Osteoblast (primary cell): ENCODE data around the gene HIVEP2. TPM values are rescaled to one million over a fixed set of nuclear protein-coding genes. Genes with fewer than 3 reads are reported as not detected.

Experiments
- DNase-seq: peaks from one replicate; pipeline ENCODE4 v3.0.0; 2011; ENCODE audit warnings: low spot score, mixed read lengths; ENCODE audit not compliant: insufficient read length; ENCODE audit errors: missing footprints
- H2AFZ ChIP-seq: 2 replicates; pipeline ENCODE4 v1.6.0; 2011; ENCODE audit warnings: mild to moderate bottlenecking, low read length
- H3K27ac ChIP-seq: 2 replicates; pipeline ENCODE4 v1.5.1; 2011; ENCODE audit warnings: mild to moderate bottlenecking, low read depth, low read length, moderate library complexity
- H3K27me3 ChIP-seq: 2 replicates; pipeline ENCODE4 v1.6.0; 2012; ENCODE audit warnings: mild to moderate bottlenecking, control low read depth, inconsistent platforms, low read length, moderate library complexity; ENCODE audit not compliant: insufficient read depth
- H3K36me3 ChIP-seq: 2 replicates; pipeline ENCODE4 v1.5.1; 2011; ENCODE audit warnings: mild to moderate bottlenecking, low read length, control low read depth, moderate library complexity; ENCODE audit not compliant: insufficient read depth
- H3K4me1 ChIP-seq: 2 replicates; pipeline ENCODE4 v1.5.1; 2011; ENCODE audit warnings: mild to moderate bottlenecking, low read length, control low read depth, moderate library complexity; ENCODE audit not compliant: insufficient read depth
- H3K4me2 ChIP-seq: 2 replicates; pipeline ENCODE4 v1.6.0; 2011; ENCODE audit warnings: mild to moderate bottlenecking, low read length; ENCODE audit not compliant: insufficient read depth
- H3K4me3 ChIP-seq: fragments of 200-600 bp; sonication (generic); 3 replicates; pipeline ENCODE4 v1.5.1; 2012; ENCODE audit warnings: mild to moderate bottlenecking, low read length, inconsistent platforms; ENCODE audit not compliant: insufficient read depth
- H3K79me2 ChIP-seq: 2 replicates; pipeline ENCODE4 v1.6.0; 2012; ENCODE audit warnings: mild to moderate bottlenecking, low read length, control low read depth, inconsistent platforms; ENCODE audit not compliant: insufficient read depth
- H3K9me3 ChIP-seq: 2 replicates; pipeline ENCODE4 v1.5.1; 2011; ENCODE audit warnings: low read depth, low read length, control low read depth
- H4K20me1 ChIP-seq: 2 replicates; pipeline ENCODE4 v1.6.0; 2012; ENCODE audit warnings: mild to moderate bottlenecking, low read length, control low read depth; ENCODE audit not compliant: insufficient read depth
- total RNA-seq: library from RNA; depleted of rRNA; stranded (reverse); fragments of >200 nt; gene quantifications from 2 replicates; pipeline ENCODE4 v1.2.3, GENCODE V29; 2012
- TF ChIP-seq, protein P1 (sequence below): IDR thresholded peaks from 2 replicates; pipeline ENCODE4 v1.5.1; 2011; ENCODE audit warnings: mild to moderate bottlenecking, low read depth, low read length, moderate library complexity; ENCODE audit errors: extremely low read depth

The HIVEP2 gene
- total RNA-seq, 1 donor = 30.4 TPM

DNA sequence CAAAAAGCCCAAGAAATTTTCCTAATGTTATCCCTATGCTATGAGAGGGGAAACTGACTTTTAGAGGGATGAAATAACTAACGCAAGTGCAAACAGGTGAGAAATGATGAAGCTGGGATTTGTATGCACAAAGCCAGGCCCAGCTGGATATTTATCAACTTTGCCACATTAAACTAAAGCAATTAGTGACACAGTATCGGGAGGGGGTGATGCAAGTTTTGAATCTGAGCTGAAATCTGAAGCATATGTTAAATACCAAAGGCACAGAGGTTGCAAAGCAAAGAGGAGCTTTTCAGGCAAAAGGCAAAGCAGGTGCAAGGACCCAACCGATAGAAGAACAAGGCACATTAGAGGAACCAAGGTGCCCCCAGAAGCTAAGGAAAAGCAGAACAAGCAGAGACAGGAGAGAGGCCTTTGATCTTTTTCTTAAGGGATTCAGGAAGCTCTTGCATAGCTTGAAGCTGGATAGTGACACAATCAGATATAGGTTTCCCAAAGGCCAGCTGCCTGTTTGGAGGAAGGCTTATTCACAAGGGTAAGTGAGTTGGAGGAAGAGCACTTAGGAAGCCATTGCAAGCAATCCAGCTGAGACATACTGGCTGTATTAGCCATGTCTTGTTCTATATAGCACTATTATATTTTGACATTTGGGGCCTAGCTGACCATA lies 207.5 kb downstream of the HIVEP2 start:
- H3K27ac ChIP-seq = no peak overlapping the region
- H3K9me3 ChIP-seq = no peaks in the 10 kb centered on the region
- no peak overlapping the region for H3K4me3 ChIP-seq
- TF ChIP-seq, protein P1, sequence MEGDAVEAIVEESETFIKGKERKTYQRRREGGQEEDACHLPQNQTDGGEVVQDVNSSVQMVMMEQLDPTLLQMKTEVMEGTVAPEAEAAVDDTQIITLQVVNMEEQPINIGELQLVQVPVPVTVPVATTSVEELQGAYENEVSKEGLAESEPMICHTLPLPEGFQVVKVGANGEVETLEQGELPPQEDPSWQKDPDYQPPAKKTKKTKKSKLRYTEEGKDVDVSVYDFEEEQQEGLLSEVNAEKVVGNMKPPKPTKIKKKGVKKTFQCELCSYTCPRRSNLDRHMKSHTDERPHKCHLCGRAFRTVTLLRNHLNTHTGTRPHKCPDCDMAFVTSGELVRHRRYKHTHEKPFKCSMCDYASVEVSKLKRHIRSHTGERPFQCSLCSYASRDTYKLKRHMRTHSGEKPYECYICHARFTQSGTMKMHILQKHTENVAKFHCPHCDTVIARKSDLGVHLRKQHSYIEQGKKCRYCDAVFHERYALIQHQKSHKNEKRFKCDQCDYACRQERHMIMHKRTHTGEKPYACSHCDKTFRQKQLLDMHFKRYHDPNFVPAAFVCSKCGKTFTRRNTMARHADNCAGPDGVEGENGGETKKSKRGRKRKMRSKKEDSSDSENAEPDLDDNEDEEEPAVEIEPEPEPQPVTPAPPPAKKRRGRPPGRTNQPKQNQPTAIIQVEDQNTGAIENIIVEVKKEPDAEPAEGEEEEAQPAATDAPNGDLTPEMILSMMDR = no peak
- H3K36me3 ChIP-seq = no peaks in the 10 kb centered on the region
- H4K20me1 ChIP-seq = no peaks in the 10 kb centered on the region
- no peaks in the 10 kb centered on the region for H3K4me1 ChIP-seq
- no peaks in the 10 kb centered on the region for H3K79me2 ChIP-seq
- H2AFZ ChIP-seq = no peak overlapping the region
- no peak for DNase-seq
- no peak overlapping the region for H3K4me2 ChIP-seq
- H3K27me3 ChIP-seq = no peaks in the 10 kb centered on the region

DNA sequence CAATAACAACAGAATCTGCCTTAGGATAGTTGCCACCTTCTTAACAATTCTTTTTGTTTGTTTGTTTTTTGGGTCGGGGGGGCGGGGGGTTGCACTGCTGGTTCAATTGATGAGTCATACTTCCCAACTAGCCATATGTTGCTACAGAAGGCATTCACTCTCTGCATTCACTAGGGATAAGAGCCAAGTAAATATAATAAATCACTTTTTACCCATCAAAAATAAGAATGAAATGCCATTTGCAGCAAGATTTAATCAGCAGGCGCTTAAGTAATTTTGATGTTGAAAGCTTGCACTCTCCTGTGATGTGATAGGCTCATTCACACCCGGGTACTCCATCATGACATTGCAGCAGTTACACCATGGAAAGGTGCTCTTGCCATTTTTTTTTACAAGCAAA lies 209.8 kb downstream of the HIVEP2 start:
- H3K36me3 ChIP-seq = no peaks in the 10 kb centered on the region
- H3K79me2 ChIP-seq = no peaks in the 10 kb centered on the region
- no peaks in the 10 kb centered on the region for H3K27me3 ChIP-seq
- no peak overlapping the region for H3K27ac ChIP-seq
- H3K4me2 ChIP-seq = no peak overlapping the region
- H3K4me3 ChIP-seq = no peak overlapping the region
- DNase-seq = no peak
- H3K9me3 ChIP-seq = no peaks in the 10 kb centered on the region
- TF ChIP-seq, protein P1 = no peak
- H2AFZ ChIP-seq = no peak overlapping the region
- no peaks in the 10 kb centered on the region for H3K4me1 ChIP-seq
- H4K20me1 ChIP-seq = no peaks in the 10 kb centered on the region

DNA sequence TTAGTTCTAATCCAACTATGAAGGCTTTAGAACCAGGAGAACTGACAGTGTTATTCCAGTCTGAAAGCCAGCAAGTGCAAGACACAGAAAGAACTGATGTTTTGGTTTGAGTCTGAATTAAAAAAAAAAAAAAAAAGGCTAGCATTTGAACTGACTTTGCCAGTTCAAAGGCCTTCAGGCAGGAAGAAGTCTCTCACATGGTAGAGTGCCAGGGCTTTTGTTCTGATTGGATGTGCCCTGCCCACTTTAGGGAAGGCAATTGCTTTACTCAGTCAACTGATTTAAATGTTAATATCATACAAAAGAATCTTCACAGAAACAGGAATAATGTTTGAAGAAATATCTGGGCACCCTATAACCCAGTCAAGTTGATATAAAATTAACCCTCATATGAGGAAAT lies 212.2 kb downstream of the HIVEP2 start:
- Histone ChIP-seq H3K4me1 (peaks cover 6% of the 10 kb centered on the region), H3K4me2 (no peak overlapping the region), H3K27ac (no peak overlapping the region), H3K27me3 (no peaks in the 10 kb centered on the region), H2AFZ (no peak overlapping the region), H3K4me3 (no peak overlapping the region), H3K36me3 (no peaks in the 10 kb centered on the region), H3K79me2 (no peaks in the 10 kb centered on the region), H3K9me3 (no peaks in the 10 kb centered on the region), H4K20me1 (no peaks in the 10 kb centered on the region)
- no peak for DNase-seq
- TF ChIP-seq, protein P1 = no peak

DNA sequence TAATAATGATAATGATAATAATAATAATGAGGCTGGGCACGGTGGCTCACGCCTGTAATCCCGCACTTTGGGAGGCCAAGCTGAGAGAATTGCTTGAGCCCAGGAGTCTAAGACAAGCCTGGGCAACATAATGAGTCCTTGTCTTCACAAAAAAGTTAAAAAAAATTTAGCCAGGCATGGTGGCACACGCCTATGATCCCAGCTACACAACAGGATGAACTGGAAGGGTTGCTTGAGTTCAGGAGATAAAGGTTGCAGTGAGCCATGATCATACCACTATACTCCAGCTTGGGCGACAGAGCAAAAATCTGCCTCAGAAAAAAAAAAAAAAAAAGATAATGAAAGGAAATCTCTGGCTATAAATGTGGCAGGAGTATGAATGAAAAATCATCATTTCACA lies 213.4 kb downstream of the HIVEP2 start:
- Histone ChIP-seq H3K27ac (no peak overlapping the region), H2AFZ (no peak overlapping the region), H3K9me3 (no peaks in the 10 kb centered on the region), H4K20me1 (no peaks in the 10 kb centered on the region), H3K4me2 (no peak overlapping the region), H3K79me2 (no peaks in the 10 kb centered on the region), H3K27me3 (no peaks in the 10 kb centered on the region), H3K36me3 (no peaks in the 10 kb centered on the region), H3K4me3 (no peak overlapping the region), H3K4me1 (peaks cover 6% of the 10 kb centered on the region)
- no peak for DNase-seq
- TF ChIP-seq, protein P1 = no peak
